Heart left ventricle (tissue), 13 donors: Measurements from ENCODE around the gene IFT122.

ENCODE experiments used
- CTCF ChIP-seq, 12 donors: fragments of 200-600 bp; sonication (generic) in 4 of 12; IDR thresholded peaks; one replicate each; pipeline versions ENCODE4 v1.5.0 to v1.8.0; 2018 to 2022; ENCODE audit warnings: antibody characterized with exemption in 12 of 12, mild to moderate bottlenecking in 5 of 12
- POLR2A ChIP-seq, 2 donors: fragments of 450-650 bp; IDR thresholded peaks; one replicate each; pipeline ENCODE4 v1.6.1; 2017; ENCODE audit warnings: antibody characterized with exemption in 2 of 2, mild to moderate bottlenecking in 2 of 2, moderate library complexity in 2 of 2
- donor health status: ischemic (EF 13 %, LVEDD 7.1; RV severe dilation, severe dysfunction).
- donor health status: DM: no; HTN: yes; CAD: no.
- donor health status: DM: no; HTN: no; CAD: no.
- donor health status: ischemic (EF 25% LVEDD 6.9; RV normal size, moderate dysfunction).
- donor health status: ischemic (EF 25% LVEDD 5.7; RV mildly dilated, moderate dysfunction).
- donor health status: ischemic (EF 35%, LVEDD 5.7; RV mildly dilated, moderate dysfunction).
- donor health status: nonischemic (EF 11% LVEDD 7.7; RV severe dilation, severe dysfunction).
- donor health status: DM: yes; HTN: yes; CAD: no.
- donor health status: PGD.
- donor health status: ischemic (EF 29% LVEDD 5.4; RV normal size, mild dysfunction).
- donor health status: nonischemic (EF 23%, LVEDD 6.1; RV moderate dilation, normal function).

- TF ChIP-seq POLR2A (IDR thresholded peaks at IDR 0.05): no peak
- TF ChIP-seq CTCF (IDR thresholded peaks at IDR 0.05): no peak
Measured at GRCh38 chr3:129461022-129461421, 21.0 kb downstream of the IFT122 start.
